Measurements from ENCODE around the gene BRD1. TPM values are rescaled to one million over a fixed set of nuclear protein-coding genes. Genes with fewer than 3 reads are reported as not detected.

Gene BRD1
- total and polyA plus RNA-seq, 2 experiments from 2014 or later: 12.3 to 33.8 TPM

DNA sequence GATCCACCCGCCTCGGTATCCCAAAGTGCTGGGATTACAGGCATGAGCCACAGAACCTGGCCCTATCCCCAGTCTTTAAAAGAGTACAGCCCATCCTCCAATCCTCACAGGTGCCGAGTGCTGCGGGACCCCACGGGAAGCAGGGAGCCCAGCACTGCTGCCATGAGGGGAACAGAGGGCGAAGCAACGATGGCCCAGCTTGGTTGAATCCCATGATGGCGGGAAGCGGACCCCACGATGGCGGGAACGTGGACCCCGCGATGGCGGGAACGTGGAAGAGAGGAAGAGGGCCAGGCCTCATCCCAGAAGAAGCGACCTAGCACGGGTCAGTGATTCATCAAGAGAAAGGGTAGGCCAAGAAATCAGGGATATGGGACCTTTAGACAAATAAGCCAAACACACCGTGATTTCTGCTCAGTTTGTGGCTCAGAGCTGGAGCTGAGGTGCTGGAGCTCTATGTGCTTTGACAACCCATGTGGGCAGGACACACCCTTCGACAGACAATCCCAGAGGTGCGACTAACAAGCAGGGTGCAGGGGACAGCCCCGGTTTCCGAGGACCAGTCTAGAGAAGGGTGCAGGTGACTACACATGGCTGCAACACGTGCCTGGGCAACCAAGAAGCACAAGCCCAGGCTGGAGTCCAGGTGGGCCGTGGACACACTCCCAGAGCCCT is 30.9 kb downstream of the BRD1 start:
- no peak overlapping the region for H3K4me3 Mint-ChIP-seq
- no peaks in the 10 kb centered on the region; the same call in 2 of the 3 replicates for H3K9me3 Mint-ChIP-seq
- peaks cover 73% of the 10 kb centered on the region for H3K36me3 Mint-ChIP-seq (ENCODE audit: low read depth)
- no peaks in the 10 kb centered on the region for H3K9me2 ChIP-seq (ENCODE audit: insufficient read depth)
- no peak overlapping the region for H3K27ac Mint-ChIP-seq
- H3K36me3 ChIP-seq (ENCODE audit: insufficient read depth): peaks cover 10% of the 10 kb centered on the region
- H3K27me3 ChIP-seq (ENCODE audit: insufficient read depth): no peaks in the 10 kb centered on the region
- peaks cover 82% of the 10 kb centered on the region for H3K79me2 ChIP-seq (replicated peaks; ENCODE audit: insufficient read depth)
- TF ChIP-seq POLR2AphosphoS5 (IDR thresholded peaks at IDR 0.05; ENCODE audit: low read depth): no peak
- no peak for TF ChIP-seq JUNB (IDR thresholded peaks at IDR 0.05; ENCODE audit: unreplicated experiment)
- no peak for TF ChIP-seq CREB1 (CRISPR knock-in tag; IDR thresholded peaks at IDR 0.05; ENCODE audit: low read depth)
- no peak for TF ChIP-seq ZNF114 (CRISPR knock-in tag; IDR thresholded peaks at IDR 0.05)
- TF ChIP-seq EZH2phosphoT487 (IDR thresholded peaks at IDR 0.05; ENCODE audit: unreplicated experiment): no peak
- TF ChIP-seq, protein P1, sequence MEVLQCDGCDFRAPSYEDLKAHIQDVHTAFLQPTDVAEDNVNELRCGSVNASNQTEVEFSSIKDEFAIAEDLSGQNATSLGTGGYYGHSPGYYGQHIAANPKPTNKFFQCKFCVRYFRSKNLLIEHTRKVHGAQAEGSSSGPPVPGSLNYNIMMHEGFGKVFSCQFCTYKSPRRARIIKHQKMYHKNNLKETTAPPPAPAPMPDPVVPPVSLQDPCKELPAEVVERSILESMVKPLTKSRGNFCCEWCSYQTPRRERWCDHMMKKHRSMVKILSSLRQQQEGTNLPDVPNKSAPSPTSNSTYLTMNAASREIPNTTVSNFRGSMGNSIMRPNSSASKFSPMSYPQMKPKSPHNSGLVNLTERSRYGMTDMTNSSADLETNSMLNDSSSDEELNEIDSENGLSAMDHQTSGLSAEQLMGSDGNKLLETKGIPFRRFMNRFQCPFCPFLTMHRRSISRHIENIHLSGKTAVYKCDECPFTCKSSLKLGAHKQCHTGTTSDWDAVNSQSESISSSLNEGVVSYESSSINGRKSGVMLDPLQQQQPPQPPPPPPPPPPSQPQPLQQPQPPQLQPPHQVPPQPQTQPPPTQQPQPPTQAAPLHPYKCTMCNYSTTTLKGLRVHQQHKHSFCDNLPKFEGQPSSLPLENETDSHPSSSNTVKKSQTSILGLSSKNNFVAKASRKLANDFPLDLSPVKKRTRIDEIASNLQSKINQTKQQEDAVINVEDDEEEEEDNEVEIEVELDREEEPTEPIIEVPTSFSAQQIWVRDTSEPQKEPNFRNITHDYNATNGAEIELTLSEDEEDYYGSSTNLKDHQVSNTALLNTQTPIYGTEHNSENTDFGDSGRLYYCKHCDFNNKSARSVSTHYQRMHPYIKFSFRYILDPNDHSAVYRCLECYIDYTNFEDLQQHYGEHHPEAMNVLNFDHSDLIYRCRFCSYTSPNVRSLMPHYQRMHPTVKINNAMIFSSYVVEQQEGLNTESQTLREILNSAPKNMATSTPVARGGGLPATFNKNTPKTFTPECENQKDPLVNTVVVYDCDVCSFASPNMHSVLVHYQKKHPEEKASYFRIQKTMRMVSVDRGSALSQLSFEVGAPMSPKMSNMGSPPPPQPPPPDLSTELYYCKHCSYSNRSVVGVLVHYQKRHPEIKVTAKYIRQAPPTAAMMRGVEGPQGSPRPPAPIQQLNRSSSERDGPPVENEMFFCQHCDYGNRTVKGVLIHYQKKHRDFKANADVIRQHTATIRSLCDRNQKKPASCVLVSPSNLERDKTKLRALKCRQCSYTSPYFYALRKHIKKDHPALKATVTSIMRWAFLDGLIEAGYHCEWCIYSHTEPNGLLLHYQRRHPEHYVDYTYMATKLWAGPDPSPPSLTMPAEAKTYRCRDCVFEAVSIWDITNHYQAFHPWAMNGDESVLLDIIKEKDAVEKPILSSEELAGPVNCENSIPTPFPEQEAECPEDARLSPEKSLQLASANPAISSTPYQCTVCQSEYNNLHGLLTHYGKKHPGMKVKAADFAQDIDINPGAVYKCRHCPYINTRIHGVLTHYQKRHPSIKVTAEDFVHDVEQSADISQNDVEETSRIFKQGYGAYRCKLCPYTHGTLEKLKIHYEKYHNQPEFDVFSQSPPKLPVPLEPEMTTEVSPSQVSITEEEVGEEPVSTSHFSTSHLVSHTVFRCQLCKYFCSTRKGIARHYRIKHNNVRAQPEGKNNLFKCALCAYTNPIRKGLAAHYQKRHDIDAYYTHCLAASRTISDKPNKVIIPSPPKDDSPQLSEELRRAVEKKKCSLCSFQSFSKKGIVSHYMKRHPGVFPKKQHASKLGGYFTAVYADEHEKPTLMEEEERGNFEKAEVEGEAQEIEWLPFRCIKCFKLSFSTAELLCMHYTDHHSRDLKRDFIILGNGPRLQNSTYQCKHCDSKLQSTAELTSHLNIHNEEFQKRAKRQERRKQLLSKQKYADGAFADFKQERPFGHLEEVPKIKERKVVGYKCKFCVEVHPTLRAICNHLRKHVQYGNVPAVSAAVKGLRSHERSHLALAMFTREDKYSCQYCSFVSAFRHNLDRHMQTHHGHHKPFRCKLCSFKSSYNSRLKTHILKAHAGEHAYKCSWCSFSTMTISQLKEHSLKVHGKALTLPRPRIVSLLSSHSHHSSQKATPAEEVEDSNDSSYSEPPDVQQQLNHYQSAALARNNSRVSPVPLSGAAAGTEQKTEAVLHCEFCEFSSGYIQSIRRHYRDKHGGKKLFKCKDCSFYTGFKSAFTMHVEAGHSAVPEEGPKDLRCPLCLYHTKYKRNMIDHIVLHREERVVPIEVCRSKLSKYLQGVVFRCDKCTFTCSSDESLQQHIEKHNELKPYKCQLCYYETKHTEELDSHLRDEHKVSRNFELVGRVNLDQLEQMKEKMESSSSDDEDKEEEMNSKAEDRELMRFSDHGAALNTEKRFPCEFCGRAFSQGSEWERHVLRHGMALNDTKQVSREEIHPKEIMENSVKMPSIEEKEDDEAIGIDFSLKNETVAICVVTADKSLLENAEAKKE (CRISPR knock-in tag; IDR thresholded peaks at IDR 0.05): no peak
- TF ChIP-seq STAT1 (IDR thresholded peaks at IDR 0.05; ENCODE audit: unreplicated experiment): no peak
- H3K4me3 ChIP-seq: no peak overlapping the region
- H3F3A ChIP-seq (replicated peaks; ENCODE audit: low read depth): no peaks in the 10 kb centered on the region
- H4K20me1 ChIP-seq (replicated peaks; ENCODE audit: insufficient read depth): peaks cover 29% of the 10 kb centered on the region; the same call in 1 of the 2 replicates
- DNase-seq (ENCODE audit: low spot score) (no peak), ATAC-seq (no peak)
- no peak overlapping the region for H3K27ac ChIP-seq (ENCODE audit: low read depth)
- peaks cover 9% of the 10 kb centered on the region for H3K27me3 Mint-ChIP-seq (ENCODE audit: insufficient read depth, low read depth, poor library complexity)
- no peaks in the 10 kb centered on the region for H3K4me1 ChIP-seq (ENCODE audit: insufficient read depth)
- H2AFZ ChIP-seq: no peak overlapping the region
- H3K4me1 Mint-ChIP-seq: no peaks in the 10 kb centered on the region; the same call in 2 of the 3 replicates
- no peak overlapping the region for H3K4me2 ChIP-seq

Data from GM23338 (cell line).